HCT116 (cell line): ENCODE measurements around the gene BEND7.

Source experiments
- CTCF ChIP-seq, 3 experiments: fragments of 200-600 bp in 1 of 3; sonication (generic) in 1 of 3; IDR thresholded peaks in 2 of 3; conservative IDR thresholded peaks in 1 of 3; 2 replicates each; pipeline ENCODE4 v1.5.1; 2012 to 2017; ENCODE audit warnings: low read depth in 2 of 3, low read length in 2 of 3, antibody characterized with exemption in 1 of 3, borderline replicate concordance in 1 of 3, control low read depth in 1 of 3, mild to moderate bottlenecking in 1 of 3, mixed read lengths in 1 of 3, mixed run types in 1 of 3, moderate library complexity in 1 of 3; ENCODE audit not compliant: insufficient read depth in 1 of 3
- EGR1 ChIP-seq: IDR thresholded peaks from 2 replicates; pipeline ENCODE4 v1.6.1; 2012; ENCODE audit warnings: low read depth
- ELF1 ChIP-seq: IDR thresholded peaks from 2 replicates; pipeline ENCODE4 v1.6.1; 2012; ENCODE audit warnings: low read depth, borderline replicate concordance
- EZH2 ChIP-seq: fragments of 200-600 bp; sonication (generic); IDR thresholded peaks from 2 replicates; pipeline ENCODE4 v1.6.1; 2017; ENCODE audit warnings: antibody characterized with exemption, mixed run types
- POLR2A ChIP-seq: IDR thresholded peaks from 2 replicates; pipeline ENCODE4 v1.7.0; 2011; ENCODE audit warnings: borderline replicate concordance; ENCODE audit not compliant: insufficient read depth, insufficient read length; ENCODE audit errors: extremely low read depth
- POLR2AphosphoS5 ChIP-seq: IDR thresholded peaks from 2 replicates; pipeline ENCODE4 v1.6.1; 2011; ENCODE audit warnings: mild to moderate bottlenecking, low read depth, low read length, moderate library complexity
- REST ChIP-seq: IDR thresholded peaks from 2 replicates; pipeline ENCODE4 v1.6.1; 2012; ENCODE audit warnings: low read depth
- SIN3A ChIP-seq: IDR thresholded peaks from 2 replicates; pipeline ENCODE4 v1.6.1; 2012; ENCODE audit warnings: low read depth
- SRF ChIP-seq: IDR thresholded peaks from 2 replicates; pipeline ENCODE4 v1.6.1; 2012; ENCODE audit warnings: low read depth
- TCF7L2 ChIP-seq: IDR thresholded peaks from 2 replicates; pipeline ENCODE4 v1.7.0; 2011; ENCODE audit warnings: borderline replicate concordance, inconsistent platforms; ENCODE audit not compliant: insufficient read depth, insufficient read length; ENCODE audit errors: extremely low read depth
- YY1 ChIP-seq: IDR thresholded peaks from 2 replicates; pipeline ENCODE4 v1.6.1; 2011; ENCODE audit warnings: low read length, low read depth, moderate library complexity, mild to moderate bottlenecking; ENCODE audit not compliant: insufficient replicate concordance; ENCODE audit errors: extremely low read depth
- ZNF274 ChIP-seq: fragments of 200-500 bp; sonication (Bioruptor generic); IDR thresholded peaks from 2 replicates; pipeline ENCODE4 v1.6.1; 2014; ENCODE audit warnings: mild to moderate bottlenecking, low read depth, low read length, inconsistent platforms

- TF ChIP-seq CTCF (IDR thresholded peaks at IDR 0.05 in 2 of 3, conservative IDR thresholded peaks at IDR 0.05 in 1 of 3; ENCODE audit: borderline replicate concordance in 1 of 3, insufficient read depth in 1 of 3, low read depth in 2 of 3, low read length in 2 of 3), result no peak
- no peak for TF ChIP-seq TCF7L2
- no peak for TF ChIP-seq ZNF274
- no peak for TF ChIP-seq POLR2A
- TF ChIP-seq REST, result no peak
- TF ChIP-seq ELF1, result no peak
- TF ChIP-seq EZH2, result no peak
- TF ChIP-seq POLR2AphosphoS5, result no peak
- TF ChIP-seq YY1, result no peak
- TF ChIP-seq SRF, result no peak
- no peak for TF ChIP-seq EGR1
- TF ChIP-seq SIN3A, result no peak
Measured at GRCh38 chr10:13453896-13454295, 74.9 kb downstream of the BEND7 start.
